Trophoblast cell (in vitro differentiated cells and primary cell): ENCODE results near the gene CUX1.

ENCODE experiments used
- DNase-seq, 2 donors: peaks; one replicate each; pipeline ENCODE4 v3.0.0-alpha.2; 2016
- H2AFZ ChIP-seq: 2 replicates; pipeline ENCODE4 v1.6.1; 2013; ENCODE audit warnings: low read length, moderate library complexity, mild to moderate bottlenecking; ENCODE audit not compliant: insufficient read depth, poor library complexity
- H2AK5ac ChIP-seq: 2 replicates; pipeline ENCODE4 v1.6.1; 2013; ENCODE audit warnings: mild to moderate bottlenecking, low read length
- H2BK120ac ChIP-seq: 2 replicates; pipeline ENCODE4 v1.6.1; 2013; ENCODE audit warnings: low read length, mild to moderate bottlenecking, moderate library complexity; ENCODE audit not compliant: insufficient read depth, poor library complexity
- H2BK12ac ChIP-seq: 2 replicates; pipeline ENCODE4 v1.6.1; 2013; ENCODE audit warnings: mild to moderate bottlenecking, low read length, moderate library complexity
- H2BK5ac ChIP-seq: 2 replicates; pipeline ENCODE4 v1.6.1; 2013; ENCODE audit warnings: low read length, low read depth, moderate library complexity, mild to moderate bottlenecking; ENCODE audit not compliant: poor library complexity
- H3K14ac ChIP-seq: 2 replicates; pipeline ENCODE4 v1.6.1; 2013; ENCODE audit warnings: mild to moderate bottlenecking, low read length
- H3K18ac ChIP-seq: 2 replicates; pipeline ENCODE4 v1.6.1; 2013; ENCODE audit warnings: mild to moderate bottlenecking, low read length
- H3K23ac ChIP-seq: 2 replicates; pipeline ENCODE4 v1.6.1; 2013; ENCODE audit warnings: low read length
- H3K27ac ChIP-seq: 2 replicates; pipeline ENCODE4 v1.5.1; 2013; ENCODE audit warnings: low read depth, mild to moderate bottlenecking, inconsistent platforms, low read length, moderate library complexity
- H3K27me3 ChIP-seq: 2 replicates; pipeline ENCODE4 v1.6.1; 2013; ENCODE audit warnings: inconsistent platforms, mild to moderate bottlenecking, low read length, moderate library complexity; ENCODE audit not compliant: insufficient read depth
- H3K36me3 ChIP-seq, 2 experiments: 1 replicate in 1 of 2; 2 replicates in 1 of 2; pipeline ENCODE4 v1.6.1; 2013; ENCODE audit warnings: low read length in 2 of 2, mild to moderate bottlenecking in 2 of 2, moderate library complexity in 1 of 2; ENCODE audit not compliant: insufficient read depth in 2 of 2, control insufficient read depth in 1 of 2
- H3K4ac ChIP-seq: 2 replicates; pipeline ENCODE4 v1.6.1; 2013; ENCODE audit warnings: low read depth, mild to moderate bottlenecking, low read length, moderate library complexity
- H3K4me1 ChIP-seq, 2 experiments: 1 replicate in 1 of 2; 2 replicates in 1 of 2; pipeline ENCODE4 v1.6.1; 2013; ENCODE audit warnings: low read length in 2 of 2, mild to moderate bottlenecking in 2 of 2, moderate library complexity in 1 of 2; ENCODE audit not compliant: insufficient read depth in 2 of 2, control insufficient read depth in 1 of 2
- H3K4me2 ChIP-seq: 2 replicates; pipeline ENCODE4 v1.6.1; 2013; ENCODE audit warnings: inconsistent platforms, mild to moderate bottlenecking, low read length, moderate library complexity
- H3K4me3 ChIP-seq: 2 replicates; pipeline ENCODE4 v1.5.1; 2013; ENCODE audit warnings: mild to moderate bottlenecking, low read depth, low read length, inconsistent platforms
- H3K79me1 ChIP-seq: one replicate; pipeline ENCODE4 v1.6.1; 2013; ENCODE audit warnings: low read length
- H3K79me2 ChIP-seq: 2 replicates; pipeline ENCODE4 v1.6.1; 2013; ENCODE audit warnings: low read length, mild to moderate bottlenecking; ENCODE audit not compliant: control insufficient read depth, insufficient read depth, poor library complexity
- H3K9ac ChIP-seq: 2 replicates; pipeline ENCODE4 v1.6.1; 2013; ENCODE audit warnings: mild to moderate bottlenecking, low read length
- H3K9me3 ChIP-seq: 2 replicates; pipeline ENCODE4 v1.6.1; 2013; ENCODE audit warnings: low read depth, mild to moderate bottlenecking, control low read depth, inconsistent platforms, low read length; ENCODE audit not compliant: insufficient read depth
- H4K12ac ChIP-seq: 2 replicates; pipeline ENCODE4 v1.6.1; 2013; ENCODE audit warnings: low read depth, mild to moderate bottlenecking, low read length, moderate library complexity
- H4K8ac ChIP-seq: 2 replicates; pipeline ENCODE4 v1.6.1; 2013; ENCODE audit warnings: low read depth, mild to moderate bottlenecking, low read length, moderate library complexity
- H4K91ac ChIP-seq: one replicate; pipeline ENCODE4 v1.6.1; 2013; ENCODE audit warnings: low read depth, mild to moderate bottlenecking, low read length, moderate library complexity
- WGBS: extraction: QIAGEN DNeasy Blood & Tissue Kit; methylation state at CpG from one replicate; pipeline ENCODE4 v1.1.7; 2013; ENCODE audit warnings: missing lambda C conversion rate; ENCODE audit not compliant: insufficient read length, insufficient coverage; ENCODE audit errors: extremely low coverage; 5-methylcytosine and 5-hydroxymethylcytosine counted together

Gene CUX1

GRCh38 chr7:102077081-102077480 lies 259.7 kb downstream of the CUX1 start:
- H3K9ac ChIP-seq, result no peak overlapping the region
- H3K79me1 ChIP-seq, result peaks cover 2% of the 10 kb centered on the region
- no peak overlapping the region for H3K27ac ChIP-seq
- no peak overlapping the region for H2AFZ ChIP-seq
- H4K8ac ChIP-seq, result no peak overlapping the region
- peaks cover 0 to 6% of the 10 kb centered on the region in 2 experiments for H3K36me3 ChIP-seq
- peaks cover 2% of the 10 kb centered on the region for H3K9me3 ChIP-seq
- no peak overlapping the region for H3K4me2 ChIP-seq
- H3K4me1 ChIP-seq, result peaks cover 4 to 9% of the 10 kb centered on the region in 2 experiments
- no peak overlapping the region for H2AK5ac ChIP-seq
- H2BK120ac ChIP-seq, result no peak overlapping the region
- WGBS, result no CpG with 5 or more reads among the region's 5 CpGs
- no peak overlapping the region for H4K91ac ChIP-seq
- no peak overlapping the region for H3K4ac ChIP-seq
- no peak overlapping the region for H2BK12ac ChIP-seq
- no peak overlapping the region for H3K18ac ChIP-seq
- no peak overlapping the region for H3K4me3 ChIP-seq
- no peak overlapping the region for H4K12ac ChIP-seq
- no peak overlapping the region for H3K23ac ChIP-seq
- H3K14ac ChIP-seq, result no peak overlapping the region
- no peak for DNase-seq
- no peaks in the 10 kb centered on the region for H3K79me2 ChIP-seq
- H2BK5ac ChIP-seq, result no peak overlapping the region
- no peaks in the 10 kb centered on the region for H3K27me3 ChIP-seq

- Histone ChIP-seq H3K9me3 (peaks cover 2% of the 10 kb centered on the region), H3K14ac (no peak overlapping the region)
Measured at GRCh38 chr7:102079140-102080018, 262.0 kb downstream of the CUX1 start.

GRCh38 chr7:102080019-102080433 lies 262.6 kb downstream of the CUX1 start:
- peaks cover 0 to 2% of the 10 kb centered on the region in 2 experiments for H3K36me3 ChIP-seq
- DNase-seq, result no peak
- no peak overlapping the region for H3K18ac ChIP-seq
- H2BK12ac ChIP-seq, result no peak overlapping the region
- H3K4me1 ChIP-seq, result peaks cover 4 to 9% of the 10 kb centered on the region in 2 experiments
- no peak overlapping the region for H3K27ac ChIP-seq
- no peak overlapping the region for H3K9ac ChIP-seq
- H3K4me3 ChIP-seq, result no peak overlapping the region
- no peak overlapping the region for H2BK120ac ChIP-seq
- no peaks in the 10 kb centered on the region for H3K27me3 ChIP-seq
- H4K12ac ChIP-seq, result no peak overlapping the region
- H4K8ac ChIP-seq, result no peak overlapping the region
- H2AK5ac ChIP-seq, result no peak overlapping the region
- no peak overlapping the region for H3K23ac ChIP-seq
- H3K79me2 ChIP-seq, result no peaks in the 10 kb centered on the region
- no peak overlapping the region for H3K4ac ChIP-seq
- no peak overlapping the region for H3K4me2 ChIP-seq
- no peak overlapping the region for H4K91ac ChIP-seq
- H3K9me3 ChIP-seq, result peaks cover 1% of the 10 kb centered on the region
- no CpG with 5 or more reads among the region's 17 CpGs for WGBS
- H3K14ac ChIP-seq, result no peak overlapping the region
- no peak overlapping the region for H2AFZ ChIP-seq
- H3K79me1 ChIP-seq, result peaks cover 2% of the 10 kb centered on the region
- no peak overlapping the region for H2BK5ac ChIP-seq

More at GRCh38 chr7:102079140-102080018, 262.0 kb downstream of the CUX1 start:
- Histone ChIP-seq H2AFZ (no peak overlapping the region), H3K4me1 (peaks cover 4 to 9% of the 10 kb centered on the region in 2 experiments), H3K36me3 (peaks cover 0 to 3% of the 10 kb centered on the region in 2 experiments), H2BK120ac (no peak overlapping the region), H4K12ac (no peak overlapping the region), H3K4me2 (no peak overlapping the region), H3K4me3 (no peak overlapping the region), H2AK5ac (no peak overlapping the region), H3K9ac (no peak overlapping the region), H4K8ac (no peak overlapping the region), H3K79me1 (peaks cover 2% of the 10 kb centered on the region), H3K23ac (no peak overlapping the region), H2BK5ac (no peak overlapping the region), H2BK12ac (no peak overlapping the region), H3K27ac (no peak overlapping the region), H3K79me2 (no peaks in the 10 kb centered on the region), H3K18ac (no peak overlapping the region), H3K4ac (no peak overlapping the region), H3K27me3 (no peaks in the 10 kb centered on the region), H4K91ac (no peak overlapping the region)
- DNase-seq, result peak in 1 of 2 donors; percentile 50
- no CpG with 5 or more reads among the region's 24 CpGs for WGBS

GRCh38 chr7:102080434-102081243 lies 263.2 kb downstream of the CUX1 start:
- H3K9ac ChIP-seq, result no peak overlapping the region
- no CpG with 5 or more reads among the region's 24 CpGs for WGBS
- peaks cover 0 to 3% of the 10 kb centered on the region in 2 experiments for H3K36me3 ChIP-seq
- no peak overlapping the region for H4K12ac ChIP-seq
- H3K79me2 ChIP-seq, result no peaks in the 10 kb centered on the region
- peaks cover 2% of the 10 kb centered on the region for H3K79me1 ChIP-seq
- no peak overlapping the region for H4K8ac ChIP-seq
- no peak overlapping the region for H2BK5ac ChIP-seq
- H3K4me1 ChIP-seq, result peaks cover 4 to 9% of the 10 kb centered on the region in 2 experiments
- no peak for DNase-seq
- no peak overlapping the region for H2BK12ac ChIP-seq
- no peak overlapping the region for H3K27ac ChIP-seq
- no peak overlapping the region for H2AFZ ChIP-seq
- H3K18ac ChIP-seq, result no peak overlapping the region
- no peak overlapping the region for H3K4ac ChIP-seq
- H3K9me3 ChIP-seq, result no peaks in the 10 kb centered on the region
- H2BK120ac ChIP-seq, result no peak overlapping the region
- no peak overlapping the region for H3K4me3 ChIP-seq
- no peak overlapping the region for H3K23ac ChIP-seq
- H3K4me2 ChIP-seq, result no peak overlapping the region
- H4K91ac ChIP-seq, result no peak overlapping the region
- no peaks in the 10 kb centered on the region for H3K27me3 ChIP-seq
- H2AK5ac ChIP-seq, result no peak overlapping the region
- no peak overlapping the region for H3K14ac ChIP-seq
